ENCODE data around the gene TMTC4.
"Not testable (repeated sequence)": the region's sequence is repeated elsewhere in the genome, so short reads cannot be mapped to it uniquely, and the experiment has no call there.

Gene TMTC4

DNA sequence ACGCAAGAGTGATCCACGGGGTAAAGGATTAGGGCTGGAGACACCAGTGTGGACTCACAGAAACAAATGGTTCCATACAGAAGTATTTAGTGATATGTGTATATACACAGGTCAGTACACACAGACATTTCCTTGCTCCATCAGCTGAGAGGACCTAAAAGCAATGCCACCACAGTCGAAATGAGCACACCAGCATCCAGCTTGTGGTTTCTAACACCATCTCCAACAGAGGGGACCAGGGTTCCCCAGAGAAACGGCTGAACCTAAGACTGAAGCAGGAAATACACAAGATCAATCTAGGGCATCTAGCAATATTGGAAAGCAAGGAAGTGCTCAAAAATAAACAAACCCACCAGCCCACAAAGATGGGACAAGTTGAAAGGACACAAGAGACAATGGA lies 93.6 kb downstream of the TMTC4 start:
- no peak for DNase-seq

DNA sequence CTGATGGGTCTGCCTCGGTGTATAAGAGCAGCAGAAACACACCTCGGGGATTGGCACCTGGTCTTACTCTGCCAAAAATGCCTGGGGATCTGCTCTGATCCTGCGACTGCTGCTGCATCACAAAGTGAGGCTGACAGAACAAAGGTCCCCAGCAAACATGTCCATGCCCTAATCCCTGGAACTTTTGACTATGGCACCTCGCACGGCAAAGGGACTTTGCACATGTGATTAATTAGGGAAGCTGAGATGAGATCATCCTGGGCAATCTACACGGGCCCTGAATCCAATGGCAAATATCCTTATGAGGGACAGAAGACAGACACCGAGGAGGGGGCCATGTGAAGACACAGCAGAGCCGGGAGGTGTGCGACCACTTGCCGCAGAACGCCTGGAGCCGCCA lies 94.5 kb downstream of the TMTC4 start:
- DNase-seq: no peak

DNA sequence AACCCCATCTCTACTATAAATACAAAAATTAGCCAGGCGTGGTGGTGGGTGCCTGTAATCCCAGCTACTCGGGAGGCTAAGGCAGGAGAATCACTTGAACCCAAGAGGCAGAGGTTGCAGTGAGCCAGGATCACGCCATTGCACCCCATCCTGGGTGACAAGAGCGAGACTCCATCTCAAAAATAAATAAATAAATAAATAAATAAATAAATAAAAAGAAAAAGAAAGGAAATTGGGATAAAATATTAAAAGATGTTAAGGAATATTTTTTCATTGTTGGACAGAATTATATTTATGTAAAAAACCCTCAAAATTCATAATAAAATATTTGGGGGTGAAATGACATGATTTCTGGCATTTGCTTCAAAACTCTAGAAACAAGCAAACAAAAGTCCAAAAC lies 97.4 kb downstream of the TMTC4 start:
- not testable (repeated sequence) for DNase-seq

DNA sequence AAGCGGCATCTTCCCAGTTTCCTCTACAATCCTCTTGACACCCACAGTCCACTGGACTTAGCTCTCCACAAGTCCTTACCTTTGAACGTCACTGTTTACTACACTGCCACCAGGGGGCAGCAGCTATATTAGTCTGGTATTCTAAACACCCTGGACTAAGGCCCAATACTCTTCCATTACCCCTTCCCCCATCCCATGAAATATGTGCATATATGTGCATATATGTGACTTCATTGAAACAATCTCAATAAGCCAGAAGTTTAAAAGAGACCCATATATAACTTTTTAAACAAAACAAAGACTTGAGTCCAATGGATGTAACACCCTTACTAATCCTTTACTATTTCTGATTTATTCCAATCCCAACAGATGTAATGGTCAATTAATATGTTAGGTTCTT lies 101.5 kb downstream of the TMTC4 start:
- peak; percentile 74 for DNase-seq

DNA sequence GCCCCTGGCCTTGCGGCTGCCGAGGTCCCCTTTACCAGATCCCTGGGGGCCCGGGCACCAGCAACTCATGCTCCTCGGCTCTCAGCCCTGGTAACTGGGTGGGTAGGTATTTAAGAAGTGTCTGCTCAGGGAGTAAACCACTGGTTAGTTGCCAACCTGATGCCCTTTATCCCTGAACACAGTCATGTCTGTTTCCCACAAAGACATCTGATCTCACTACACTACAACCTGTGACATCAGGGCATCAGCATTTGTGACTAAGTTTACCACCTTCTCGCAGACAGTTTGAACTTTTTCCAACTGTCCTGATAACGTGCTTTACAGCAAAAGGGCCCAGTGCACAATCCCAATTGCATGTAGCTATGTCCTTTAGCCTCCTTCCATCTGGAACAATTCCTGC lies 108.1 kb downstream of the TMTC4 start:
- no peak for DNase-seq

DNA sequence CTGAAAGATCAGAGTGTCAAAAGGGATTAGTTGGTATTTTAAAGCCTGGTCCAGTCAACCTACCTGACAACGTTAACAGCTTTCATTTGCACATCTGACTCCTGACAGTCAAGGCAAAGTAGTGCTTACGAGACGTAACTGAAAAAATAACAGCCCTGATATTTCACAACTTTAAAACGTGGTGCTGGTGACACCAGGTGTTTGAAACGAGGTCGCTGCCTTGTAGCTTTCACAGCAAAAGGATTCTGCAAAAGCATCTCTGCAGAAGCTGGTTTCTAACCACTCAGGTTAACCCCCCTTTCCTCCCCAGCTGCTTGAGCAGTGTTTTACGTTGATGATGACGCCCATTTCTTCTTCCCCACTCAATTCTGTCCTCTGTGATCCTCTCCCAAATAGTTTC lies 109.3 kb downstream of the TMTC4 start:
- no peak for DNase-seq

DNA sequence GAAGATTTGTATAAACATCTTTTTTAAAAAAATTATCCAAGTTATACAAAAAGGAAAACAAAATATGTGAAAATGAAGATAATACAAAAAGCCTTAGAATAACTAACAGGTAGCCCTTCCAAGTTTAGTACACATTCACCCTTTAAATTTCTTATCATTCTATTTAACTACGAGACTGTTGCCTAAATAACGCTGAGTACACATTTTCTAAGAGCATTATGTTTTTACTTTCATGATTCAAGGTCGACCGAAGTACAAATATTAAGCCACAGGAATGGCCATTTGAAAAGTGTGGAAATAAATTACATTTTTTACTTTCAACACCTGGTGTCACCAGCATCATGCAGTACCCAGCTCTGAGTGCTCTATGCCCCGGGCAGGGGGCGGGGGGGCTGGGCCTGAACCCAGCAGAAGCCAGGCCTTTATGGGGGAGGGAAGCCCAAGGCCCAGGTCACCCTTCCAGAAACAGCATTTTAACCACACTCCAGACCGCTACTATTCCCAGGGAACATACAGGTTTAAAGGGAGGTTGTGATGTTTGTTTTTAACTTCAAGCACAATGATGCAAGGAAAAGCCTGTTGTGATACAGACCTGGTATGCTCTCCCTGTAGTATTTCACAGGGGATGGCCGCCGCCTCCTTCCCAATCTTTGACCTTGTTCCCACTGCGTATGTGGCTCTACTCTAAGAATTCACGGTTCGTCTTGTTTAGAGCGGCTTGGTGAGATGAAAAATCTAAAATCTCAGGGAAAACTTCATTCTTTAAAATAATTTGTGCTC lies 110.0 kb downstream of the TMTC4 start:
- no peak for DNase-seq

DNA sequence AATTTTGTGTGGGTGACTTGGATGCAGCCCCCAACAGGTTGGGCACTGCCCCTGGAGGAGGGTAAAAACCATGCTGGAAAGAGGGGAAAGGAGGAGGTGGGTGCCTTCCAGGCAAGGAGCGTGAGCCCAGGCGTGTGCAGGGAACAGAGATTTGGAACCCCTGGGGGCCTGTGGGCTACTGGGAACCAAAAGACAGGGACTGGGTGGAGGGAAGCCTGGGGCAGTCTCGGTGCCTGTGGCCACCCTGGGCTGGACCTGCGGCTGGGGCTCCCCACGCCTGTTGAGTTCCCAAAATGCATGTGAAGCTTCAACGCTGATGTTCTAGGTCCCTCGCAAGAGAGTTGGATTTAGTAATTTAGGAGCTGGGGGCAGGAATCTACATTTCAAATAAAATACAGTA lies 110.8 kb downstream of the TMTC4 start:
- no peak for DNase-seq

DNA sequence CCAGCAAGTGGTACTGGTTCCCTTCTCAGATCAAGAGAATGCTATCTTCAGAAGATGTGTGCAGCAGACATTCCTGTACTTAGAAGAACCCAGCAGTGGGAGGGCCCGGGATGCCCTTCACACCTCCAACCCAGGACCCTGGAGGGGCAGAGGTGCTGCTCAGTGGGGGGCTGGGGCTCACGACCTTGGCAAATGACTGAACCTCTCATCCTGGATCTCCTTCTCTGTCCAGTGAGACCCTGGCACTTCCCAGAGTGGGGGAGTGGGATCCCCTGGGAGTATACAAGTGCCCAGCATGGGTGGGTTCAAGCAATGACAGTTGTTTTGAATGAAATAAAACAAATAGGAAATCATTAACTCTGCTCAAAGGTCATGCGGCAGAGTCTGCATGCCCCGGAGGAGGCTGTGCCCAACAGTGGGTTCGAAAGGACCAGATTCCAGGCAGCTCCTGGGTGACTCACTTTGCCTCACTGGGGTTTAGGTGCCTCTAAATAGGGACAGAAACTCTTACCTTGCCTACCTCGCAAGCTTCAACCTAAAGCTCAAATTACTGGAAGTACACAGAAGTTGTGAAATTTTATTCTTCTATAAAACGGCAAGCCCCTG lies 112.9 kb downstream of the TMTC4 start:
- DNase-seq: no peak

DNA sequence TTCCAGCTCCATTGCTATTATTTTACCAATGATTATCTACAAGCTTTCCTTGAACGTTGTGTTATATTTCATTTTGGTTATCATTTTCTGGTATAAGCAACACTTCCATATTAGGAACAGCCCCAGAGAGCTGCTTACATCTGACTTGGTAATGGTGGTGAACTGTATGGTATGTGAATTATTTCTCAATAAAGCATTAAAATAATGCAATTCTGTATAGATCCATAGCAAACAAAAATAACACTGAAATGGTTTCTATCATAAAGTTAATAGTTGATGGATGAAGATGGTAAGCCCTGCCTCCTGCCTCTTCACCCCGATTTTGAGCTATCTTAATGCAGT lies 113.5 kb downstream of the TMTC4 start:
- DNase-seq: no peak

DNA sequence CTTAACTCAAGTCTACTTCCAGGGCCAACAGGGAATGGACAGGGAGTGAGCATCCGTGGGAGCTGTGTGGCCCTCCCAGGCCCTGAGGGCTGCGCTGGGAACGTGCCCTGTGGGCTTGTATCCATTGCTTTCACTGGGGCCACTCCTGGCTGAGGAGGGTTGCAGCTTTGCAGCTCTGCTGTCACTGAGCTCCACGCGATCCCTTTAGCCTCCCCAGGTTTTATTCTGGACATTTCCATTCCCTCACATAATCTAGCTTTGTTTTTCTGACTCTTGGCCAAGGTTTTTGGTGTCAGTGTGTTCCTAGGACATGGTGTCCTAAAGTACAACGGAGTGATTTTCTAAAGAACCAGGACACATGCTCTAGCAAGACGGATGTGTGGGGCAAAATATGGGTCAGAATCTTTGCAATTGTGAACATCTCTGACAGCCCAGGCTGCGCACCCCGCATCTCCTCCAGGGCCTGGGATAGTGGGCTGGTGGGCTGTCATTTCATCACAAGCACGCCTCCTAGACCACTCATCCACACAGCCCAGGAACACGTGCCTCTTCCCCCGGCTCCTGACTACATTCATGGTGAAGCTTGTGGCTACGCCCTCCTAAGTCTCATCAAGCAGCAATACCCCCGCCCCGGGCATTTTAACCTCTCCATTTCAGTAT lies 114.0 kb downstream of the TMTC4 start:
- no peak for DNase-seq

DNA sequence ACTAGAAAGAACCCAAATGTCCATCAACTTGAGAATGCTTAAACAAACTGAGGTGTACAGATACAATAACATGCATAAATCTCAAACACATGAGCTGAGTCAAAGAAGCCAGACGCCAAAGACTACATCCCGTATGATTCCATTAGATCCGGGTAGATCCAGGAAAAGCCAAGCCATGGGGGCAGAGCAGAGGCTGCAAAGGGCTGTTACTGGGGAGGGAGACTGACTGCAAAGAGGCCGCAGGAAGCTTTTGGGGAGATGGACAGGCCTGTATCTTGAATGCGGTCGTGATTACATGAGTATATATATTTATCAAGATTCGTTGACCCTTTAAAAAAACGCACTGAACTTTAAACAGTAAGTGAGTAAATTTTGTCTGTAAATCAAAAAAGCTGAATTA lies 114.7 kb downstream of the TMTC4 start:
- DNase-seq: no peak

All from activated CD4-positive, alpha-beta T cell treated with anti-CD3 and anti-CD28 coated beads, Interleukin-2, amount 50 U/mL, for 1 hour (primary cell).